ENCODE results near the gene GP9. TPM values are rescaled to one million over a fixed set of nuclear protein-coding genes. Genes with fewer than 3 reads are reported as not detected.

GP9 gene
- total RNA-seq, 1 donor from 2014 or later, result not detected

- no peak for DNase-seq (ENCODE audit: low spot score)
- Mint-ChIP-seq H3K4me3 (ENCODE audit: unreplicated experiment) (no peak overlapping the region), H3K9me3 (ENCODE audit: low read depth) (no peaks in the 10 kb centered on the region), H3K27me3 (ENCODE audit: low read depth) (peaks cover 6% of the 10 kb centered on the region), H3K27ac (ENCODE audit: unreplicated experiment) (no peak overlapping the region), H3K36me3 (ENCODE audit: low read depth) (no peaks in the 10 kb centered on the region), H3K4me1 (ENCODE audit: low read depth) (peaks cover 7% of the 10 kb centered on the region)
- no peak for TF ChIP-seq CTCF (IDR thresholded peaks at IDR 0.05)
Observed at GRCh38 chr3:129028866-129029265, 31.7 kb upstream of the GP9 start.

GRCh38 chr3:129030611-129031010, 30.0 kb upstream of the GP9 start:
- no peak overlapping the region for H3K4me3 Mint-ChIP-seq (ENCODE audit: unreplicated experiment)
- no peaks in the 10 kb centered on the region for H3K36me3 Mint-ChIP-seq (ENCODE audit: low read depth)
- DNase-seq (ENCODE audit: low spot score), result peak; percentile 59
- no peak overlapping the region for H3K27ac Mint-ChIP-seq (ENCODE audit: unreplicated experiment)
- peaks cover 1% of the 10 kb centered on the region for H3K27me3 Mint-ChIP-seq (ENCODE audit: low read depth)
- peaks cover 7% of the 10 kb centered on the region for H3K4me1 Mint-ChIP-seq (ENCODE audit: low read depth)
- H3K9me3 Mint-ChIP-seq (ENCODE audit: low read depth), result no peaks in the 10 kb centered on the region
- no peak for TF ChIP-seq CTCF (IDR thresholded peaks at IDR 0.05)

GRCh38 chr3:129031476-129032215, 28.9 kb upstream of the GP9 start:
- no peak for DNase-seq (ENCODE audit: low spot score)
- no peaks in the 10 kb centered on the region for H3K36me3 Mint-ChIP-seq (ENCODE audit: low read depth)
- no peak for TF ChIP-seq CTCF (IDR thresholded peaks at IDR 0.05)
- no peak overlapping the region for H3K27ac Mint-ChIP-seq (ENCODE audit: unreplicated experiment)
- H3K27me3 Mint-ChIP-seq (ENCODE audit: low read depth), result peaks cover 1% of the 10 kb centered on the region
- H3K4me3 Mint-ChIP-seq (ENCODE audit: unreplicated experiment), result no peak overlapping the region
- H3K9me3 Mint-ChIP-seq (ENCODE audit: low read depth), result no peaks in the 10 kb centered on the region
- H3K4me1 Mint-ChIP-seq (ENCODE audit: low read depth), result peaks cover 3% of the 10 kb centered on the region

GRCh38 chr3:129032716-129033115, 27.9 kb upstream of the GP9 start:
- no peak for TF ChIP-seq CTCF (IDR thresholded peaks at IDR 0.05)
- Mint-ChIP-seq H3K27me3 (ENCODE audit: low read depth) (peaks cover 1% of the 10 kb centered on the region), H3K4me1 (ENCODE audit: low read depth) (no peaks in the 10 kb centered on the region), H3K27ac (ENCODE audit: unreplicated experiment) (no peak overlapping the region), H3K36me3 (ENCODE audit: low read depth) (no peaks in the 10 kb centered on the region), H3K4me3 (ENCODE audit: unreplicated experiment) (no peak overlapping the region), H3K9me3 (ENCODE audit: low read depth) (no peaks in the 10 kb centered on the region)
- DNase-seq (ENCODE audit: low spot score), result peak; percentile 85

- Mint-ChIP-seq H3K27me3 (ENCODE audit: low read depth) (peaks cover 1% of the 10 kb centered on the region), H3K27ac (ENCODE audit: unreplicated experiment) (no peak overlapping the region), H3K4me3 (ENCODE audit: unreplicated experiment) (no peak overlapping the region), H3K9me3 (ENCODE audit: low read depth) (no peaks in the 10 kb centered on the region), H3K36me3 (ENCODE audit: low read depth) (no peaks in the 10 kb centered on the region), H3K4me1 (ENCODE audit: low read depth) (no peaks in the 10 kb centered on the region)
- DNase-seq (ENCODE audit: low spot score), result peak; percentile 65
- TF ChIP-seq CTCF (IDR thresholded peaks at IDR 0.05), result no peak
Observed at GRCh38 chr3:129033151-129033550, 27.4 kb upstream of the GP9 start.

Data from chondrocyte (in vitro differentiated cells).